Astrocyte of the cerebellum (primary cell): ENCODE results near the gene SMPD4.
"Not testable (repeated sequence)": the region's sequence is repeated elsewhere in the genome, so short reads cannot be mapped to it uniquely, and the experiment has no call there.

ENCODE experiments used
- DNase-seq: peaks from one replicate; pipeline ENCODE4 v3.0.0-alpha.2; 2011; ENCODE audit warnings: low read depth
- H3K4me3 ChIP-seq: 2 replicates; pipeline ENCODE4 v1.5.1; 2011; ENCODE audit warnings: mild to moderate bottlenecking, low read depth, low read length, moderate library complexity
- CTCF ChIP-seq: IDR thresholded peaks from 2 replicates; pipeline ENCODE4 v1.5.1; 2012; ENCODE audit warnings: low read length, low read depth, moderate library complexity, mild to moderate bottlenecking; ENCODE audit errors: missing control alignments
- in situ Hi-C: cut with HindIII; loops from 2 replicates; pipeline ENCODE4 v1.10.0; 2017; ENCODE audit warnings: low sequenced_read_pairs

The SMPD4 gene

GRCh38 chr2:130165293-130166016, 15.9 kb downstream of the SMPD4 start:
- no peak for TF ChIP-seq CTCF
- H3K4me3 ChIP-seq: no peak overlapping the region
- in situ Hi-C loops: no loop called here
- DNase-seq: no peak

DNA sequence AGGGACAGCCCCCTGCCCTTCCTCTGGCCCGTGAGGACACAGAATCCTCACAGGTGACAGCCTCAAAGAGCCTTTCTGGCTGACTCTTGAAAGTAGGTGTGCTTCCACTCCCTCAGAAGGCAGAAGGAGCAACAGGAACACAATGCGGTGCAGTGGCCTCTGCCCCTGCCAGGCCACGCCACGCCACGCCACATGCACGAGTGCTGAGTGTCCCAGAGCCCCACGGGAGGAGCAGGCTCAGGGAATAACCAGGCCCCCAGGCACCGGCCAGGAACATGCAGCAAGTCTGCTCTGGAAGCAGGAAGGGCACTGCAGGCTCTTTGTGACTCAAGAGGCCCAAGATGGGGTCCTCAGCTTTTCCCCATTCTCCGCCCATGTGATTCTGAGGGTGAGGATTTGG, 18.4 kb downstream of the SMPD4 start:
- in situ Hi-C loops: no loop called here

DNA sequence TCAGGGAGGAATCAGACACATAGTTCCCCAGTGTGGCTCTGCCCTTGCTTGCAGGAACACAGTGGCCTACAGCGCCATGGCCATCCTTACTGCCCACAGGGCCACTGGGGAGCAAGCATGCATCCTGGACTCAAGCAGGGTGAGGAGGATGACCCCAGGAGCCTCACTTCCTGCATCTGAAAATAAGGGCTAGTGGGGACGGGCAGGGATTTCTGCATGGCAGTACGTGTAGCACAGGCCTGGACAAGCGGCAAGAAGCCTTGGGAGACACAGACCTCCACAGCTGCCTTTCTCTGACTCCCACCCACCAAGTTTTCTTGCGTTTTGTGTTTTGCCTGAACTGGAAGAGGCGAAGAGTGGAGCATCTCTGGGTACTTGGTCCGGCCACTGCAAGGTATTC, 18.9 kb downstream of the SMPD4 start:
- DNase-seq, in situ Hi-C loops, H3K4me3 ChIP-seq: not testable (repeated sequence)

More for the DNA sequence above, 18.4 kb downstream of the SMPD4 start:
- DNase-seq: no peak
- no peak overlapping the region for H3K4me3 ChIP-seq
- TF ChIP-seq CTCF: no peak

DNA sequence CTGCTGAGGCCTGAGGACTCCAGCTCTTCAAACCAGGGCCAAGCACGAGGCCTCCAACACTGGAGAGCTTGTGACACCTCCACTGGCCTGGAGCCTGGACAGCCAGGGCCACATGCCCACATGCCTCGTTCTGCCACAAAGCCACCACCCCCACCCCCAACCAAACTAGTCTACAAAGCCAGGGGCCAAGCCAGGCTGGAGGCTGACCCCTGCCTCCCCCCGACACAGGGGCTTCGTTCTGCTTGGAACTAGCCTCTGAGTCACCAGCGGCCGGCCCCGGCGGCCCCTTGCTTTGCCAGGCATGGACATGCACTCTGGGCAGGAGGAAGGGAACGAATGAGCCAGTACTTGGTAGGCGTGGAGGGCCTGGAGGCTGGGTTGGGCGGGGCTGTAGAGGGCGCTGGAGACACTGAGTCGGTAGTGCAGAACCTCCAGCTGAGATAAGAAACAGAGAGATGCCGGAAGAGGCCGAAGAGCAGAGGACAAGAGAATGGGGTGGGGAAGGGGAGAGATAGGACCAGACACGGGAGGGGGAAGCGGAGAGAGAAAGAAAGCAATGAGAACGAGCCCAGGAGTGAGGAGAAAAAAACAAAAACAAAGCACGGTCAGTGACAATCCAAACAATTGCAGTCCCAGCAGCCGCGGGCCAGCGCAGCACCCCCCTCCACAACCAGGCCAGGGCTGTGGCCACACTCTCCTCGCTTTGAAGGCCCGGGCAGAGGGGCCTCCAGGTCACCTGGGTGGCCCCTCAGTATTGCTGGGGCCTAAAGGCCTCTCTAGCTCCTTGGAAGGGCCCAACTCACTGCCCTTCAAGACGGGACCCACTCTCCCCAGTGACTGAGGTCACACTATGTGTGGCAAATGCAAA, 20.3 kb downstream of the SMPD4 start:
- H3K4me3 ChIP-seq, DNase-seq, in situ Hi-C loops: not testable (repeated sequence)

DNA sequence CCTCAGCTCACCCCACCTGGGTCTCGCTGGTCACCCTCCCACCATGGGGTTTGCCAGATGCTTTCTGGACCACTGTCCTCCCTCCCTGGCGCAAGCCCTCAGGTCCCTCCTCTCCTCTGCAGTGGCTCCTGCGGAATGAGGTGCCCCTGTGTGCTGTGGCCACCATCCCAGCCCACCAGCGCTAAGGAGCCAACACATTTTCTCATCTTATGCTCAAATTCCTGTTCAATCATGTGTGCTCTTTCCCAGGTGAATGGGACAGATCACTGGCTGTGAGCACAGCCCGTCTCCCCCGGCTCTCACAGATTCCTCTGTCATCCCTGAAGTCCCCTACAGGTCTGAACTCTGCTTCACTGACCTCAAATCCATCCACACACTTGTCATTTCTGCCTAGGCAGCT, 21.3 kb downstream of the SMPD4 start:
- no peak for DNase-seq
- in situ Hi-C loops: no loop called here
- no peak overlapping the region for H3K4me3 ChIP-seq
- TF ChIP-seq CTCF: no peak

- H3K4me3 ChIP-seq, in situ Hi-C loops, DNase-seq: not testable (repeated sequence)
These were observed 22.0 kb downstream of the SMPD4 start for GRCh38 chr2:130159376-130159775.

- no peak for DNase-seq
- no peak overlapping the region for H3K4me3 ChIP-seq
- in situ Hi-C loops: no loop called here
- TF ChIP-seq CTCF: no peak
These were observed 22.8 kb downstream of the SMPD4 start for GRCh38 chr2:130158631-130159030.

GRCh38 chr2:130157825-130158514, 23.4 kb downstream of the SMPD4 start:
- H3K4me3 ChIP-seq, in situ Hi-C loops, DNase-seq: not testable (repeated sequence)

- DNase-seq, H3K4me3 ChIP-seq, in situ Hi-C loops: not testable (repeated sequence)
These were observed 24.0 kb downstream of the SMPD4 start for GRCh38 chr2:130157354-130157753.
